22Rv1 (cell line): ENCODE measurements around the gene NT5C3A.
"Not testable (repeated sequence)": the region's sequence is repeated elsewhere in the genome, so short reads cannot be mapped to it uniquely, and the experiment has no call there.

ENCODE experiments used
- H3K27ac ChIP-seq: fragments of 450-650 bp; 2 replicates; pipeline ENCODE4 v1.5.1; 2017
- CTCF ChIP-seq: fragments of 450-650 bp; IDR thresholded peaks from 2 replicates; pipeline ENCODE4 v1.5.1; 2017; ENCODE audit warnings: mild to moderate bottlenecking
- ZFX ChIP-seq: fragments of 450-650 bp; IDR thresholded peaks from 2 replicates; pipeline ENCODE4 v1.6.1; 2017; ENCODE audit warnings: antibody characterized with exemption, borderline replicate concordance

The NT5C3A gene

GRCh38 chr7:33009734-33010133 lies 52.8 kb downstream of the NT5C3A start:
- TF ChIP-seq CTCF, result no peak
- TF ChIP-seq ZFX, result no peak

DNA sequence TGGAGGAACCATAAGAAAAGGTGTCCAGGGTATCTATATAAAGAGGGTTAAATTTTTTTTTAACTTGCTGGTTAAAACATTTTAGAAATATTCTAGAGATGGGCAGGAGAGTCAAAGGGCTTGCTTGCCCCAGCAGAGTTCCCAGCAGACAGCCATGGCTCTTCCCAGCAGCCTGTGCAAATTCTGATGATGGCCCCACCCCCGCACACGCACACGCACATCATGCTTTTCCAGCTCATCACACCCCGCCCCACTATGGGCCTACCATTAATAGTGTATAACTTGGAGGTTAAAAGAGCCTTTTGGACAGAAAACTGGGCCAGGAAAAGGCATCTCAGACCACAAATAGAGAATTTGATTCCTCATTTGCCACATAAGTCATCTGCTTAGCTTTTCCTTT lies 56.9 kb downstream of the NT5C3A start:
- not testable (repeated sequence) for H3K27ac ChIP-seq

More at GRCh38 chr7:33009734-33010133, 52.8 kb downstream of the NT5C3A start:
- no peak overlapping the region for H3K27ac ChIP-seq

DNA sequence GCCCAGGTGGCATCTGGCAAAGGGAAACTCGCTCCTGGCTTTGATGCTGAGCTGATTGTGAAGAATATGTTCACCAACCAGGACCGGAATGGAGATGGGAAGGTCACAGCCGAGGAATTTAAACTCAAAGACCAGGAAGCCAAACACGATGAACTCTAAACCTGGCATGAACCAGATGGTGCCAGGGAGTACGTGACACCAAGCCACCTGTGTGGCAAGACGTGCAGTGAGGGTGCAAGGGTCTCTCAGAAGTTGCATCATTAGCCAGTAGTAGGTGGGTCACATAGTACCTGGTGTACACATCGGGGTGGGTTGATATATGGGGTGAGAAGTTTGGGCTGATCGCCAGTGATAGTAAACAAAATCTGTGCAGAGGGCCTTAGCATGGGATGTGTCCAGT lies 57.4 kb downstream of the NT5C3A start:
- H3K27ac ChIP-seq, result not testable (repeated sequence)

GRCh38 chr7:33004104-33004616 lies 58.4 kb downstream of the NT5C3A start:
- not testable (repeated sequence) for H3K27ac ChIP-seq

- not testable (repeated sequence) for H3K27ac ChIP-seq
Observed at GRCh38 chr7:33003111-33003510, 59.5 kb downstream of the NT5C3A start.

- H3K27ac ChIP-seq, result not testable (repeated sequence)
Observed at GRCh38 chr7:32999380-32999779, 63.2 kb downstream of the NT5C3A start.

DNA sequence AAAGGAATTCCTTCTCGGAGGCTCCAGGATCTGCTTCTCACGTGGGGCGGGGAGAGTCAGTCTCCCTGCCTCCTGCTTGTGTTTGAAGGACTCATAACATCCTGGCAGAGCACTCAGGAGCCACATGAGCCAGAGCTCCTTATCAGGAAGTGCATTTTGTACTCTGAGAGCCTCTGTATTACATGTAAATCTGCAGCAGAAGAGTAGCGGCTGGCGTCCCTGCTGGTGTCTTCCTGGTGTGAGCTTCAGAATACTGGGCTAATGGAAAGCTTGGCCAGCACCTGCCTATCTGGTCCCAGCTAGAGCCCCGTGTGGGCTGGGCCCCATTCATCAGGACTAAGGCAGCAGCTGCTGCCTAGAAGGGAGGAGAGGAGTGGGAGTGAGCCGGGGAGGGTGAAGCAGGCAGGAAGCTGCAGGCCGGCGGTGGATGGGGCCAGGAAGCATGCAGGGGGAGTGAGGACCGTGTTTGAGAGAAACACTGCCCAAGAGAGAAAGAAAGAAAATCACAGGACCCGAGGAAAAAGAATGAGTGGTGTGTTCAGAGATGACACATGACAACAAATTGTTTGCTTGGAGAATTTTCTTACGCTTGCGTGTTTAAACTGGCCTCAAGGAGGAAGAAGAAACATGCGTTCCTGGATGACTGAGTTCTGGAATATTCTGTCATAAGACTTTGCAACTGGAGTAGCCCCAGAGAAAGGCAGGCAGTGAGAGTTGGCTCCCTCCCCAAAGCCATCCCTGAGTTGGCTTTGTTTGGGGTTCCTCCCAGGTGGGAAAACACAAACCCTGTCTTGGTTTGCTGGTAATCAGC lies 64.0 kb downstream of the NT5C3A start:
- H3K27ac ChIP-seq, result not testable (repeated sequence)

DNA sequence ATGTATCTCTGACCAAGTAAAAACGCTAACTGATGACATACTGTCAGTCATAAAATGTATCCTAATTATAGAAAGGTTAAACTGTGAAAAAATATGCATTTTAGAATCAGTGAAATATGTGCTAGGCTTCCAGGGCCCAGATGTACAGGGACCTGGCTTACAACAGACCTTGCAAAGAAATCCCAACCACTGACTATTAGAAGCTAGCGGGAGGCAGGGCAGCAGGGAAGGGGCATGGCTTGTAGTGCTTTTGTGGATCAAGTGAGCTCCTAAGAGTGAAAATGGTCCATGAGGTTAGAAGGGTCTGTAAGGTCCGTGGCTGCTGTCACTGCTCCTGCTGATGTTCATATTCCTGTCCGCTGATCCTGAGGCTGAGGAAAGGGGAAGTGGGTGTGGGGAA lies 64.6 kb downstream of the NT5C3A start:
- H3K27ac ChIP-seq, result not testable (repeated sequence)

DNA sequence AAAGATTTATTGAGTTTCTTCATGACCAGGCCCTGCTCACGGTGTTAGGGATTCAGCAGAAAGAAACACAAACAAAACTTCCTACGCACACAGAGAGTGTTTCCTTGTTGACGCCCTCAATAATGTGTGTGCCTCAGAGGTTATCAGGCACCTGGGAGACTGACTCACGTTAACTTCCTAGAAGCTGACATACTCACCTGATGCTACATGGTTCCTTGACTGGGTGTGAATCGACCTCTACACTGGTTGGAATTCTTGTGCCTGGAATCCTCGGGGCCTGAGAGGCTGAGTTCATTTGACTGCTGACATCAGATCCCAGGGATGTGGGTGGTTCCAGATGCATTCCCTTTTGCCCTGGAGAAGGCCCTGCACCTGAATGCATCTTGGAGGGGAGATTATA lies 69.8 kb downstream of the NT5C3A start:
- H3K27ac ChIP-seq, result not testable (repeated sequence)

GRCh38 chr7:32991975-32992700 lies 70.4 kb downstream of the NT5C3A start:
- H3K27ac ChIP-seq, result not testable (repeated sequence)

DNA sequence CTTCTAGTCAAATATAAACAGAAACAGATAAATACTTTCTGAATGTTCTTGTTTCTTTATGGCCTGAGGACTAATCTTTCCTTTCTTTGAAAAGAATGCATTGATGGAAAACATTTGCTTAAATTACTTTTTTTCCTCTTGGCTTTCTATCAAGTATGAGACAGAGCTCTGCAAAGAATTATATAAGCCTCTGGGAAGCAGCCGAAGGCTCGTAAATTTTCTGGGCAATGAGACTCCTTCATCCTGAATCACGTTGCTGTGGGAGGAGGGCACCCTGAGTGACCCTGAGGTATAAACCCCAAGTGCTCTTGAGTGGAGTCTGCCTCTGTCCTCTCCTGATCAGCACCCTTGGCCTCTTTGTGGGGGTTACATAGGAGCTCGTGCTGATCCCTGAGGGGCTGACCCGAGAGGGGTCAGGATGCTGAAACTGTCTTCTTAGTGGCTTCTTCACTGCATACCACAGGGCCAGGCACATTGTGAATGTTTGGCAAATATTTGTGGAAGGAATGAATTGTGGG lies 71.4 kb downstream of the NT5C3A start:
- not testable (repeated sequence) for H3K27ac ChIP-seq

- H3K27ac ChIP-seq, result not testable (repeated sequence)
Observed at GRCh38 chr7:32988148-32988547, 74.4 kb downstream of the NT5C3A start.

GRCh38 chr7:32979902-32980301 lies 82.7 kb downstream of the NT5C3A start:
- not testable (repeated sequence) for H3K27ac ChIP-seq

DNA sequence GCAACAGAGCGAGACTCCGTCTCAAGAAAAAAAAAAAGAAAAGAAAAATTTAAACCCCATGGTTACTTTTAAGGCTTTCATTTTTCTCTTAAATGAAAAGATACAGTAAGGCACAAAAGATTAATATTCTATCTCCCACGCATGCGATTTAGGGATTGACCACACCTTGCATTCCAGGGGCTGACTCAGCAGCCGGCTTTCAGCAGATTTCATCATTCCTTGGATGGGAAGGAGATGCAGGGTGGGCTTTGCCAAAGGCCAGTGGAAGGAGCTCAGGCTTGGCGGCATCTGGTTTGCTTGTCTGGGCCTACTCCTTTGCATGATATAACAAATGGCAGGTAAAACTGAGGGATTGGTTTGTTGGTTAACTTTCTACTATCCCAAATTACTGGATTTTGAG lies 83.3 kb downstream of the NT5C3A start:
- H3K27ac ChIP-seq, result not testable (repeated sequence)

DNA sequence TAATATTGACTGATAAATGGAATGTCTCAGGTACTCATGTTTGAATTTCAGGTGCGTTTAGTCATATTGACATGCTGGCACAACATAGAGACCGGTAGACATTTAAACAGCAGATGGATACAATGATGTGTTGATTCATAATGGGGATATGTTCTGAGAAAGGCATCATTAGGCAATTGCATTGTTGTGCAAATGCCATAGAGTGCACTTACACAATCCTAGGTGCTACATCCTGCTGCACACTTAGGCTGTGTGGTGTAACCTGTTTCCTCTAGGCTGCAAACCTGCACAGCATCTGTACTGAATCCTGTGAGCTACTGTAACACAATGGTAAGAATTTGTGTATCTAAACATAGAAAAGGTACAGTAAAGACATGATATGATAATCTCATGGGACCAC lies 85.4 kb downstream of the NT5C3A start:
- not testable (repeated sequence) for H3K27ac ChIP-seq

DNA sequence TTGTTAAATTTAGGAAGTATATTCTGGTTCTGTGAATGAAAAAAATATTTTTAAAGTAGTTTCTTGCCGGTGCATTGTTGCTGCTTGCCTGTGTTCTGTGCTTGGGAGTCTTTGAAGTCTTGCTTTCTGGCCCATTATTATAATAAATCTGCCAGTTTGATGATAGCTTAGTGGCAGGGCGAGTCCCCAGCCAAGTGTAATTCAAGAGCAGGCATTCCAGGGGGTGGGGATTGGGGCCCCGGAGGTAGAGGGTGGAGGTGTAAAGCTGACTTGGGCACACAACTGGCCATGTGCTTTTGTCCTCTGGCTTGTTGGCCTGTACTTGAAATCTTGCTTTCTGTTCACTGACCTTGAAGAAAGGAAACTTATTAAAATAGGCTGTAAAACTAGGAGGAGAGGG lies 90.6 kb downstream of the NT5C3A start:
- not testable (repeated sequence) for H3K27ac ChIP-seq

DNA sequence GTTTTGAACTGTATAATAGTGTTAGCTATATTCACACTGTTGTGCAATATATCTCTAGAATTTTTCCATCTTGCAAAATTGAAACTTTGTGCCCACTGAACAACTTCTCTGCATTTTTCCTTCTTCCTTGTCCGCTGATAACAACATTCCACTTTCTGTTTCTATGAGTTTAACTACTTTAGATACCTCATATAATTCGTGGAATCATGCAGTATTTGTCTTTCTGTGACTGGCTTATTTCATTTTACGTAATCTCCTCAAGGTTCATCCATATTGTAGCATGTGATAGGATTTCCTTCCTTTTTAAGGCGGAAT lies 95.4 kb downstream of the NT5C3A start:
- H3K27ac ChIP-seq, result not testable (repeated sequence)

- H3K27ac ChIP-seq, result not testable (repeated sequence)
Observed at GRCh38 chr7:32966489-32967267, 95.9 kb downstream of the NT5C3A start.
